CD14-positive monocyte (primary cell): ENCODE results near the gene UGT1A8. TPM values are rescaled to one million over a fixed set of nuclear protein-coding genes. Genes with fewer than 3 reads are reported as not detected.
"Not testable (repeated sequence)": the region's sequence is repeated elsewhere in the genome, so short reads cannot be mapped to it uniquely, and the experiment has no call there.

Experiments
- DNase-seq, 3 donors: peaks; one replicate each; pipeline ENCODE4 v3.0.0-alpha.2; 2011 to 2022
- H2AFZ ChIP-seq: 2 replicates; pipeline ENCODE4 v1.6.0; 2012; ENCODE audit warnings: mild to moderate bottlenecking, low read depth, low read length, inconsistent platforms; ENCODE audit not compliant: insufficient read depth, poor library complexity, severe bottlenecking
- H3K27ac ChIP-seq, 2 donors: 1 replicate in 1 of 2; 2 replicates in 1 of 2; pipeline ENCODE4 v1.5.1; 2012 to 2013; ENCODE audit warnings: low read length in 2 of 2, control low read depth in 1 of 2, inconsistent platforms in 1 of 2, low read depth in 1 of 2, mild to moderate bottlenecking in 1 of 2
- H3K27me3 ChIP-seq, 2 donors: one replicate each; pipeline versions ENCODE4 v1.6.0 to v1.6.1; 2011 to 2013; ENCODE audit warnings: low read length in 2 of 2; ENCODE audit not compliant: control insufficient read depth in 2 of 2, insufficient read depth in 2 of 2
- H3K36me3 ChIP-seq, 2 donors: replicated peaks in 1 of 2; 1 replicate in 1 of 2; 2 replicates in 1 of 2; pipeline versions ENCODE4 v1.5.1 to v1.6.1; 2012 to 2013; ENCODE audit warnings: low read length in 2 of 2, control low read depth in 1 of 2, inconsistent platforms in 1 of 2, mild to moderate bottlenecking in 1 of 2; ENCODE audit not compliant: insufficient read depth in 2 of 2, control insufficient read depth in 1 of 2
- H3K4me1 ChIP-seq, 2 donors: 1 replicate in 1 of 2; 2 replicates in 1 of 2; pipeline versions ENCODE4 v1.5.1 to v1.6.1; 2012 to 2013; ENCODE audit warnings: low read length in 2 of 2, control low read depth in 1 of 2, inconsistent platforms in 1 of 2, mild to moderate bottlenecking in 1 of 2, moderate library complexity in 1 of 2; ENCODE audit not compliant: insufficient read depth in 2 of 2, control insufficient read depth in 1 of 2
- H3K4me2 ChIP-seq: replicated peaks from 2 replicates; pipeline ENCODE3; 2012; ENCODE audit warnings: low read length, moderate library complexity, mild to moderate bottlenecking; ENCODE audit not compliant: poor library complexity, severe bottlenecking; ENCODE audit errors: extremely low read depth
- H3K4me3 ChIP-seq, 3 experiments: fragments of 200-600 bp in 1 of 3; sonication (generic) in 1 of 3; replicated peaks in 1 of 3; 1 replicate in 2 of 3; 2 replicates in 1 of 3; pipeline ENCODE4 v1.5.1; 2011 to 2013; ENCODE audit warnings: low read length in 3 of 3, mild to moderate bottlenecking in 3 of 3, control low read depth in 2 of 3, low read depth in 2 of 3, inconsistent platforms in 1 of 3, moderate library complexity in 1 of 3
- H3K79me2 ChIP-seq: 2 replicates; pipeline ENCODE4 v1.6.0; 2012; ENCODE audit warnings: mild to moderate bottlenecking, control low read depth, inconsistent platforms, low read length, moderate library complexity; ENCODE audit not compliant: insufficient read depth
- H3K9ac ChIP-seq: 2 replicates; pipeline ENCODE4 v1.6.0; 2017; ENCODE audit warnings: low read length, mild to moderate bottlenecking; ENCODE audit not compliant: insufficient read depth, poor library complexity, severe bottlenecking
- H3K9me3 ChIP-seq, 2 donors: replicated peaks in 1 of 2; 1 replicate in 1 of 2; 2 replicates in 1 of 2; pipeline versions ENCODE4 v1.5.1 to v1.6.1; 2012 to 2013; ENCODE audit warnings: low read length in 2 of 2, control low read depth in 1 of 2; ENCODE audit not compliant: control insufficient read depth in 1 of 2, insufficient read depth in 1 of 2
- H4K20me1 ChIP-seq: 2 replicates; pipeline ENCODE4 v1.6.0; 2012; ENCODE audit warnings: mild to moderate bottlenecking, low read length, control low read depth, moderate library complexity; ENCODE audit not compliant: insufficient read depth
- H3K27ac Mint-ChIP-seq, 7 donors: one replicate each; pipeline ENCODE4 v1.8.0; 2020; ENCODE audit warnings: mild to moderate bottlenecking in 7 of 7, mixed read lengths in 7 of 7, moderate library complexity in 6 of 7, inconsistent platforms in 2 of 7
- H3K27me3 Mint-ChIP-seq, 3 donors: one replicate each; pipeline ENCODE4 v1.8.0; 2021 to 2022; ENCODE audit warnings: low read depth in 3 of 3, mild to moderate bottlenecking in 3 of 3, mixed read lengths in 3 of 3, moderate library complexity in 3 of 3, inconsistent platforms in 1 of 3
- H3K36me3 Mint-ChIP-seq, 2 donors: one replicate each; pipeline ENCODE4 v1.8.0; 2020; ENCODE audit warnings: mixed read lengths in 2 of 2, inconsistent platforms in 1 of 2, mild to moderate bottlenecking in 1 of 2
- H3K4me1 Mint-ChIP-seq: one replicate; pipeline ENCODE4 v1.8.0; 2020; ENCODE audit warnings: mild to moderate bottlenecking, mixed read lengths
- H3K4me3 Mint-ChIP-seq, 2 donors: one replicate each; pipeline ENCODE4 v1.8.0; 2020; ENCODE audit warnings: mild to moderate bottlenecking in 2 of 2, mixed read lengths in 2 of 2, moderate library complexity in 1 of 2
- H3K9me3 Mint-ChIP-seq, 7 donors: one replicate each; pipeline ENCODE4 v1.8.0; 2020 to 2022; ENCODE audit warnings: mixed read lengths in 7 of 7, mild to moderate bottlenecking in 6 of 7, moderate library complexity in 6 of 7, inconsistent platforms in 2 of 7
- CTCF ChIP-seq: fragments of 200-600 bp; IDR thresholded peaks from one replicate; pipeline ENCODE4 v1.8.0; 2022; ENCODE audit warnings: antibody characterized with exemption, mild to moderate bottlenecking
- WGBS: methylation state at CpG from one replicate; pipeline ENCODE4 v1.1.5; 2013; ENCODE audit warnings: missing lambda C conversion rate; ENCODE audit not compliant: insufficient coverage; 5-methylcytosine and 5-hydroxymethylcytosine counted together
- intact Hi-C, 2 donors: fragments of 100-400 bp; cut with micrococcal nuclease; formaldehyde crosslinking; loops; one replicate each; pipeline versions ENCODE4 v1.15.0 to v1.15.1; 2023
- polyA plus RNA-seq, 3 donors: library from polyadenylated mRNA; depleted of rRNA in 1 of 3; unstranded in 2 of 3; stranded (reverse) in 1 of 3; fragments of 300-500 nt in 2 of 3; fragments of >200 nt in 1 of 3; fragmentation: Illumina TruSeq in 2 of 3; gene quantifications; 1 replicate in 2 of 3; 2 replicates in 1 of 3; pipeline ENCODE4 v1.2.3, GENCODE V29; 2012 to 2021

The UGT1A8 gene
- polyA plus RNA-seq, 3 donors, result not detected

GRCh38 chr2:233746475-233747282 is 129.2 kb downstream of the UGT1A8 start:
- H3K4me3 ChIP-seq, result no peak overlapping the region
- no peak overlapping the region for H3K9ac ChIP-seq
- no peak overlapping the region for H3K27ac ChIP-seq
- no peaks in the 10 kb centered on the region for H4K20me1 ChIP-seq
- H3K27me3 Mint-ChIP-seq, result peaks cover 1 to 5% (median 5%) of the 10 kb centered on the region in 3 donors
- H3K27ac Mint-ChIP-seq, result no peak overlapping the region
- no peaks in the 10 kb centered on the region for H3K36me3 ChIP-seq
- no peak overlapping the region for H3K4me3 Mint-ChIP-seq
- peaks cover 8 to 29% (median 21%) of the 10 kb centered on the region in 7 donors for H3K9me3 Mint-ChIP-seq
- peaks cover 10 to 16% of the 10 kb centered on the region in 2 donors for H3K9me3 ChIP-seq
- no peaks in the 10 kb centered on the region for H3K4me1 Mint-ChIP-seq
- no peaks in the 10 kb centered on the region for H3K4me1 ChIP-seq
- DNase-seq, result no peak
- no peak for TF ChIP-seq CTCF
- whole genome bisulfite sequencing, result 64% methylated on average over 4 of the region's 10 CpGs
- no peak overlapping the region for H3K4me2 ChIP-seq
- intact Hi-C loops, result no loop called here
- H2AFZ ChIP-seq, result no peak overlapping the region
- H3K79me2 ChIP-seq, result no peaks in the 10 kb centered on the region
- H3K36me3 Mint-ChIP-seq, result no peaks in the 10 kb centered on the region
- H3K27me3 ChIP-seq, result no peaks in the 10 kb centered on the region

GRCh38 chr2:233747283-233747544 is 129.8 kb downstream of the UGT1A8 start:
- no peaks in the 10 kb centered on the region for H3K79me2 ChIP-seq
- Mint-ChIP-seq H3K4me1 (no peaks in the 10 kb centered on the region), H3K36me3 (no peaks in the 10 kb centered on the region), H3K4me3 (no peak overlapping the region), H3K9me3 (peaks cover 8 to 30% (median 22%) of the 10 kb centered on the region in 7 donors), H3K27me3 (peaks cover 1 to 5% (median 3%) of the 10 kb centered on the region in 3 donors), H3K27ac (no peak overlapping the region)
- no peak overlapping the region for H3K4me3 ChIP-seq
- no peaks in the 10 kb centered on the region for H3K27me3 ChIP-seq
- no peak overlapping the region for H3K9ac ChIP-seq
- no peak overlapping the region for H2AFZ ChIP-seq
- TF ChIP-seq CTCF, result no peak
- 81% methylated on average over 6 of the region's 6 CpGs for WGBS
- intact Hi-C loops, result no loop called here
- no peak overlapping the region for H3K27ac ChIP-seq
- no peak overlapping the region for H3K4me2 ChIP-seq
- H4K20me1 ChIP-seq, result no peaks in the 10 kb centered on the region
- peaks cover 10 to 16% of the 10 kb centered on the region in 2 donors for H3K9me3 ChIP-seq
- no peak for DNase-seq
- no peaks in the 10 kb centered on the region for H3K4me1 ChIP-seq
- H3K36me3 ChIP-seq, result no peaks in the 10 kb centered on the region

- H3K4me3 ChIP-seq, H3K4me1 Mint-ChIP-seq, H3K4me2 ChIP-seq, H3K9ac ChIP-seq, H3K36me3 Mint-ChIP-seq, H2AFZ ChIP-seq, H3K36me3 ChIP-seq, H3K4me1 ChIP-seq, intact Hi-C loops, H3K27ac Mint-ChIP-seq, H3K27ac ChIP-seq, DNase-seq, H3K27me3 Mint-ChIP-seq, H3K27me3 ChIP-seq, H4K20me1 ChIP-seq, H3K4me3 Mint-ChIP-seq, H3K79me2 ChIP-seq: not testable (repeated sequence)
- no CpG with 5 or more reads among the region's 2 CpGs for WGBS
- H3K9me3 ChIP-seq, result peaks cover 10 to 14% of the 10 kb centered on the region in 2 donors
- H3K9me3 Mint-ChIP-seq, result peaks cover 13 to 37% (median 22%) of the 10 kb centered on the region in 7 donors
These were observed 133.3 kb downstream of the UGT1A8 start for GRCh38 chr2:233750689-233751088.
